A172 (cell line): Measurements from ENCODE around the gene GAA. TPM values are rescaled to one million over a fixed set of nuclear protein-coding genes. Genes with fewer than 3 reads are reported as not detected.

Experiments used
- DNase-seq: peaks from one replicate; pipeline ENCODE4 v3.0.0-alpha.2; 2015; ENCODE audit warnings: low spot score
- total RNA-seq: library from RNA; depleted of rRNA; stranded (reverse); fragments of >200 nt; shearing (Covaris generic); gene quantifications from 2 replicates; pipeline ENCODE4 v1.2.3, GENCODE V29; 2014

The GAA gene
- total RNA-seq, 1 experiment from 2014 or later, result 81.7 TPM

DNA sequence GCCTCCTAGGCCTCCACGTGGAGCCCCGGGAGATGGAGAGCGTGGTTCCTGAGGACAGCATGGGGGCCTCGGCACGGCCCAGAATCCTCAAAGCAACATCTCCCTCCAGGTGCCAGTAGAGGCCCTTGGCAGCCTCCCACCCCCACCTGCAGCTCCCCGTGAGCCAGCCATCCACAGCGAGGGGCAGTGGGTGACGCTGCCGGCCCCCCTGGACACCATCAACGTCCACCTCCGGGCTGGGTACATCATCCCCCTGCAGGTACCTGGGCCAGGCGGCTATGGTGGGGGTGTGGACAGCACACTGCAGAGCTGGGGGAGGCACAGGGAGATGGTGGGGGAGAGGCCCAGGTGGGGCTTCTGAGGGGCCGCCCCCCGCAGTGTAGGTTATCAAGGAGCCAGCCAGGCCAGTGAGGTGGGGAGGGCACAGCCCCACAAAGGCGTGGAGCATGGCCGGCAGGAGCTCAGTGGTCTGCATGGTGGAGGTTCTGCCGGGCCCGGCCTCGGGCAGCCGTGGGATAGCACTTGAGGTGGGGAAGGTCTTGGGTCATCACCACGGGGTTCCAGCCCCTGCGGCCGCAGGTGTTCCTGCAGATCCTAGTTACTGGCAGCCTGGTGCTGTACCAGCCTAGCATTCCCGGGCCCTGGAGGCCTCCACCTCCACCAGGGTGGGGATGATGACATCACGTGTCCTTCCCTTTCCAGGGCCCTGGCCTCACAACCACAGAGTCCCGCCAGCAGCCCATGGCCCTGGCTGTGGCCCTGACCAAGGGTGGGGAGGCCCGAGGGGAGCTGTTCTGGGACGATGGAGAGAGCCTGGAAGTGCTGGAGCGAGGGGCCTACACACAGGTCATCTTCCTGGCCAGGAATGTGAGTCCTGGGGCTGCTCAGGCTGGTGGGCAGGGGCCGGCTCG, 16.4 kb downstream of the GAA start:
- no peak for DNase-seq

DNA sequence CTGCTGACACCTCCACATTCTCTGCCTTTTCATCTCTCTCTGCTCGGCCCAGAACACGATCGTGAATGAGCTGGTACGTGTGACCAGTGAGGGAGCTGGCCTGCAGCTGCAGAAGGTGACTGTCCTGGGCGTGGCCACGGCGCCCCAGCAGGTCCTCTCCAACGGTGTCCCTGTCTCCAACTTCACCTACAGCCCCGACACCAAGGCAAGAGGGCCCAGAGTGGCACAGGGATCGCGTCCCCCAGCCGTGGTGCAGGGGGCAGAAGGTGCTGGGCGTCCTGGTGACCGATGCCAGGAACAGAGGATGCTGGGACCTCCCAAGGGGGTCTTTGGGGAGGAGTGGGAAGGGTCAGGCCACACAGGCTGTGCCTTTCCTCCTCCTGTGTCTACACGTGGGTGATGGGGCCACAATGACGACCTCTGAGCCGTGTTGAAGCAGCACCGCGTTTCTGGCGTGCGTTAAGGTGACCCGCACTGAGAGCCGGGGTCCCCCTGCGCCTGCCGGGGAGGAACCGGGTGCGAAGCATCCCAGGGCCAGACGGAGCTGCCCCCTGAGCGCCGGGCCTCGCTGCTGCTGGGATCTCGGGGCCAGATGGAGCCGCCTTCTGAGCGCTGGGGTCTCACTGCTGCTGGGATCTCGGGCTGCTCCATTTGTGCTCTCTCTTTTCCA, 17.4 kb downstream of the GAA start:
- DNase-seq, result no peak

DNA sequence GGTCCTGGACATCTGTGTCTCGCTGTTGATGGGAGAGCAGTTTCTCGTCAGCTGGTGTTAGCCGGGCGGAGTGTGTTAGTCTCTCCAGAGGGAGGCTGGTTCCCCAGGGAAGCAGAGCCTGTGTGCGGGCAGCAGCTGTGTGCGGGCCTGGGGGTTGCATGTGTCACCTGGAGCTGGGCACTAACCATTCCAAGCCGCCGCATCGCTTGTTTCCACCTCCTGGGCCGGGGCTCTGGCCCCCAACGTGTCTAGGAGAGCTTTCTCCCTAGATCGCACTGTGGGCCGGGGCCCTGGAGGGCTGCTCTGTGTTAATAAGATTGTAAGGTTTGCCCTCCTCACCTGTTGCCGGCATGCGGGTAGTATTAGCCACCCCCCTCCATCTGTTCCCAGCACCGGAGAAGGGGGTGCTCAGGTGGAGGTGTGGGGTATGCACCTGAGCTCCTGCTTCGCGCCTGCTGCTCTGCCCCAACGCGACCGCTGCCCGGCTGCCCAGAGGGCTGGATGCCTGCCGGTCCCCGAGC, 17.9 kb downstream of the GAA start:
- DNase-seq, result no peak

DNA sequence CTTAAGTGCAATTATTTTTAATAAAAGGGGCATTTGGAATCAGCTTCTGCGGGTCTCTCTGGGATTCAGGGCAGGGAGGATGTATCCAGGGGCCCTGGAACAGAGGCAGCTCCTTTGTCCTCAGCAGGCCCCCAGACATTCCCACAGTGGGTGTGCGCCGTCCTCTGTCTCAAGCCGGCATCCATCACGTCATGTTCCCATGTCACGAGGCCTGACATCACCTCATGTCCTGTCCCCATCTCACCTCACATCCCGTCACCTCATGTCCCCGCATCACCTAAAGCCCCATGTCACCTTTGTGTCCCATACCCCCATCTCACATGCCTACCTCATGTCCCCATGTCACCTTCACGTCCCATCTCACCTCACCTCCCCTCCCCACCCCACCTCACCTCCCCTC, 18.5 kb downstream of the GAA start:
- no peak for DNase-seq

DNA sequence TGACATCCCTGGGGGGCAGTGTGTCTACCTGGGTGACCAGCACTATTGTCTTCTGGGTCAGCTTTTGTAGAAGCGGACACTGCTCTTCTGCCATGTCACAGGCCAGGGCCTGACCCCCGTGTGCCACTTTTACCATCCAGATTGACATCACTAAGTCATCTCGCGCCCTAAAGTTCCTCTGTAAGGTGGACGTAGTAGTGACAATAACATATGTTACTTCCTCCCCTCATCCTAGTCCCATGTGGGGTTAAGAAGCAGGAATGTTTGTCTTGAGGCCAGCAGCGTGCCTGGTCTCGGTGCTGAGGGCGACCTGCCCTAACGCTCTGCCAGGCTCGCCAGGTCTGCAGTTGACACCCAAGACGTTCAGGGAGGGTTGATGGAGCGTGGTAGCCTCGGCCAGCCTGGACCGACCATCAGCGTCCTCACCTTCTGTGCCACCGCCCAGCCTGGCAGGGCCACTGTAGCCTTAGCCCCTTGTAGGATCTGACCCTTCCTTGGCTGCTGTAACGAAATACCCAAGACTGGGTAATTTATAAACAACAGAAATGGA, 20.7 kb downstream of the GAA start:
- no peak for DNase-seq

DNA sequence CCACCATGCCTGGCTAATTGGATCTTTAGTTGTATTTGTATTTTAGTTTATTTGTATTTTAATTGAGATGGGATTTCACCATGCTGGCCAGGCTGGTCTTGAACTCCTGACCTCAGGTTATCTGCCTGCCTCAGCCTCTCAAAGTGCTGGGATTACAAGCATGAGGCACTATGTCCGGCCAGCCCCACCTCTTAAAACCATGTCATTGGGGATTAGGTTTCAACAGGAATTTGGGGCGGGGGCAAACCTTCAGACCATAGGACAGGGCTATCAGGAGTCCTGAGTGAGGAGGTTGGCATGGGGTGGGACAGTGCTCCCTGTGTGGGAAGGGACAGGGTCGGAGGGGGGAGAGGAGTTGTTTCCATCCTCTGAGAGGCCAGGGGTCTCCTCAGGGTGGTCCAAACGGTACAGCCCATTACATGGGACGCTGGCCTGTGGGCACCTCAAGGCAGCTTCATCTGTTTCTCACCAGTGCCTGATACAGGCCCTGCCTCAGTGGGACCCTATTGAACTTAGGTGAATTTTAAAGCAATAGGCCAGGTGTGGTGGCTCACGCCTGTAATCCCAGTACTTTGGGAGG, 21.6 kb downstream of the GAA start:
- no peak for DNase-seq

DNA sequence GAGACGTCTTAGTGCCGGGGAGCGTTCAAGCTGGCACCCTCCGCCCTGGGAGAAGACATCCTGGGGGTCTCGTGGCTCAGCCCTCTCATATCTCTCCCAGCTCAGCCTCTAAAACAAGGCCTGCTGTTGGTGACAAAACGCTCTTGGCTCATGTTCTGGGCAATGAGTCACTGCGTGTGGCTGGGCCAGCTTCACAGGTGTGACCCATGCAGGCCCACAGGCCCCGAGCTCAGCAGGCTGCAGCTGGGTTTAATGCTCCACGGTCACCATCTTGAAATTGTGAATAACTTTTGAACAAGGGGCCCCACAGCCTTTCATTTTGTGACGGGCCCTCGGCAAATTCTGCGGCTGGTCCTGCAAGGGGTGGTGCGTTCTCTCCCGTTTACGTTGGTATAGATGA, 22.4 kb downstream of the GAA start:
- DNase-seq, result peak; percentile 67

DNA sequence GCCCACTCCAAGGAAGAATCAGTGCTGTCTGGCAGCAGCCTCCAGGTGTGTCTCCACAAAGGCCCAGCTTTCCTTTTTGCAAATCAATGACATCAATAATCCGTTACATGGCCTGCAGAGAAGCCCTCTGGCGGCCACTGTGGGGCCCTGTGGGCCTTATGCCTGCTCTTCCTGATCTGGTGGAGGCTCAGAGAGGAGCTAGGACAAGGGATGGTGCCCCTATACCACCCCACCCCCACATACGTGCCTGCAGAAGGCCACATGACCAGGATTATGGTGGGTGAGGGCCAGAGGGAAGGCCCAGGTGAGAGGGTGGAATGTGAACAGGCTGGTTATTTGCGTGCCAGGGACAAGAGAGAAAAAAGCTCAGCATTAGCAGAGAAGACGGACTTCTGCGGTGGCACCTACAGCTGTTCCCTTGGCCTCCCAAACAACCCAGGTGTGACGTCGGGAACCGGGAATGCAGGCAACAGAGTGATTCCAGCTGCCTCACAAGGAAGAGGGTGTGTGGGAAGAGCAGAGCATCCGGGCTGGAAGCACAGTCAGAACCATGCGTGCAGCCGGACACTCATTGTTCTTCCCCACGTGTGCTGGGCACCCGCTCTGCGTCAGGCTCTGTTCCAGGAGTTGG, 23.1 kb downstream of the GAA start:
- DNase-seq, result no peak

DNA sequence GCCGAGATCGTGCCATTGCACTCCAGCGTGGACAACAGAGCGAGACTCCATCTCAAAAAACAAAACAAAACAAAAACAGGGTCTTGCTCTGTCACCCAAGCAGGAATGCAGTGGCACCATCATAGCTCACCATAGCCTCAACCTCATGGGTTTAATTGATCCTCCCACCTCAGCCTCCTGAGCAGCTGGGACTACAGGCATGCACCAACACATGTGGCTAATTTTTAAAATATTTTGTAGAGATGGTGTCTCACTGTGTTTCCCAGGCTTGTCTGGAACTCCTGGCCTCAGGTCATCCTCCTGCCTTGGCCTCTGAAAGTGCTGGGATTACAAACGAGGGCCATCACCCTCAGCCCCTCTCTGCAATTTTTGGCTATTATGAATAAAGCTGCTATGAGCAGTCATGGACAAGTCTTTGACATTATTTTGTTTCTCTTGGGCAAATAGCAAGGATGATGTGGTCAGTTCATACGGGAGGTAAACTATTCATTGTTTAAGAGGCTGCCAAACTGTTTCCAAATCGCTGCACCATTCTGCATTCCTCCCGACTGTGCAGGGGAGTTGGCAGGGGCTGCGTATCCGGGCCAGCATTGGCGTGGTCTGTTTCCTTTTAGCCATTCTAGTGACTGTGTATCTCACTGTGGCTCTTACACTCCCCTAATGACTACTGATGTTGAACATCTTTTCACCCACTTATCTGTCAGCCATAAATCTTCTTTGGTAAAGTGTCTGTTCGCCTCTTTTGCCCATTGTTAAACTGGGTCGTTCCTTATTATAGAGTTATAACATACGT, 24.5 kb downstream of the GAA start:
- no peak for DNase-seq

DNA sequence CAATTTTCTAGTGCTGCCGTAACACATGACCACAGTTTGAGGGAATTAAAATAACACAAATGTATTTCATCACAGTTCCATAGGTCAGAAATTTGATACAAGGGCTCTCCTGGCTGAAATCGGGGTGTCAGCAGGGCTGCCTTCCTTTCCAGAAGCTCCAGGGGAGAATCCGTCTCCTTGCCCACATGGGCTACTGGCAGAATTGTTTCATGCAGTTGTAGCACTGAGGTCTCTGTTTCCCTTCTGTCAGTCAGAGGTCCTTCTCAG, 25.0 kb downstream of the GAA start:
- no peak for DNase-seq

DNA sequence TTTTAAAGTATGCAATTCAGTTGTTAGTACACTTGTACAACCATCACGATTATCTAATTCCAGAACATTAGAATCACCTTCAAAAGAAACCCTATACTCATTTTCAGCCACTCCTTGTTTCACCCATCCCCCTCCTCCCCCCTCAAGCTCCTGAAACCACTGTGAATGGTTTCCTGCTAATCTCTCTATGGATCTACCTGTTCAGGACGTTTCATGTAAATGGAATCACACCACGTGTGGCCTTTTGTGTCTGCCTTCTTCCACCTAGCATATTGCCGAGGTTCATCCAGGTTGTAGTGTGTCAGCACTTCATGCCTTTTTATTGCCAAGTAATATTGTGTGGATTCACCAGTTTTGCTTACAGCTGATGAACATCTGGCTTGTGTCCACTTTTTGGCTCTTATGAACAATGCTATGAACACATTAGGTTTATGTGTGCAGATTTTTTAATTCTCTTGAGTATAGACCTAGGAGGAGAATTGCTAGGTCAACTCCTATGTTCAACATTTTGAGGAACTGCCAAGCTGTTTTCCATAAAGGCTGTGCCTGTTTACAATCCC, 27.7 kb downstream of the GAA start:
- DNase-seq, result no peak

DNA sequence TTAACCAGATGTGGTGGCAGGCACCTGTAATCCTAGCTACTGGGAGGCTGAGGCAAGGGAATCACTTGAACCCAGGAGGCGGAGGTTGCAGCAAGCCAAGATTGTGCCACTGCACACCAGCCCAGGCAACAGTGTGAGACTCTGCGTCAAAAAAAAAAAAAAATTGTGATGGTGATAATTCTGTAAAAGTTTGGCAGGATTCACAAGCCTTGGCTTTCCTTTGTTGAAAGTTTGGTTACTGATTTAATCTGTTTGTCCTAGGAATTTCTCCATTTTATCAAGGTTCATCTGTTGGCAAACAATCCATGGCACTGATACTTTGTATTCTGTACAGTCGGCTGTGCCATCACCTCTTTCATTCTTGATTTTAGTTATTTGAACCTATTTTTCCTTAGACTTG, 29.6 kb downstream of the GAA start:
- no peak for DNase-seq

DNA sequence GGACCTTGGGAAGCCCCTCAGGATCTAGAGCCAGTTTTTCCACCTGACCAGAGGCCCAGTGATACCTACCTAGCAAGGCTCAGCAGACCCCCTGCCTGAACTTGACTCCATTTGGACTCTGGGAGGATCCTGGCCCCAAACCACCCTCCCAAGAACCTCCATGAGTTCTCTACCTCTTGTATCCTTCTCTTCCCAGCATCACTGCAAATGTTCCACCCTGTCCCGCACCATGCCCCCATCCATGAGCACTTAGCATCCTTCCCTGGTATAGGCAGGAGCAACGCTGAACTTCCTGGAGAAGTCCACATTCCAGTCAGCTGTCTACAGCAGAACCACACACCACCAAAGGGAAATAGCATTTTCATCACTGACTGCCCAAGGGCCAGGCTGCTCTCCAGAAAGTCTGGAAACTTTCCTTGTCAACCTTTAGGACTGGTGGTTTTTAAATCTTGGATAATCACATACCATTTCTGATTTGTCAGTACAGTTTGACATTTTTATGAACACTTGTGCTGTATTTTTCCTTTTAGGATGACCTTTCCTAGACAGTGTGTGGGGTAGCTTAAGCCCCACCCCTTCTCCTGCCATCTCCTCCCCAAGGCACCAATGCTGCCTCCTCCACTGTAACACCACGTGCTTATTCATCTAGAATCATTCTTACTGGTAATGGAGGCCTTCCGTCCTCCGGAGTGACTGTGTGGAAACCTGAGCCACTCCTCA, 31.7 kb downstream of the GAA start:
- no peak for DNase-seq

DNA sequence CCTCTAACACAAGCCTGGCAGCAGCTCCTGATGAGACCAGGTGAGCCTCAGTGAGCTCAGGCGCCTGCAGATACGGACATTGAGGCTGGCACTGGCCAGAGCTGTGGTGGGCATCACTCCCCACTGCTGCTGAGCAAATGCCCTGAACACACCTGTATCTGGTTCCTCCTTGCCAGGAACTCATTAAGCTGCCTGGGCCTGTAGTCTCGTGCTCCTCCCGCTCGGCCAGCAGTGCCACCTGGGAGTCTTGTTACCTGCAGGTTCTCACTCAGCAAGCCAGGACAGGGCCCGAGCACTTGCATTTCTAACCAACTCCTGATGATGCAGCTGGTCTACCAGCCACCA, 32.2 kb downstream of the GAA start:
- DNase-seq, result no peak

DNA sequence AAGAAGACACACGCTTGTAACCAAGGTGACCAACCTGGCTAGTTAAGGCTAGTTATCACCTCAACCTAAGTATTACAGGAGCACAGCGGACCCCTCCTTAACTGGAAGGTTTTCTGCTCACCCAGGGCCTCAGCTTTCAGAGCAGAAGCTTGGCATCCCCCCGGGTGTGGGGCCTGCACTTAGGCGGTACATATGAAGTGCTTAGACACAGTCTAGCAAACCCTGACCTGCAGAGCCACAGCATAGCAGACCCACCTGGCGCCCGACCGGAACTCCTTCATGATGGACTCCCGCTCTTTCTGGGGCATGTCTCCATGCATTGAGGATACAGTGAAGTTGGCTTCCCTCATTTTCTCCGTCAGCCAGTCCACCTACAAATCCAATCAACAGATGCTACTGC, 35.8 kb downstream of the GAA start:
- DNase-seq, result no peak

DNA sequence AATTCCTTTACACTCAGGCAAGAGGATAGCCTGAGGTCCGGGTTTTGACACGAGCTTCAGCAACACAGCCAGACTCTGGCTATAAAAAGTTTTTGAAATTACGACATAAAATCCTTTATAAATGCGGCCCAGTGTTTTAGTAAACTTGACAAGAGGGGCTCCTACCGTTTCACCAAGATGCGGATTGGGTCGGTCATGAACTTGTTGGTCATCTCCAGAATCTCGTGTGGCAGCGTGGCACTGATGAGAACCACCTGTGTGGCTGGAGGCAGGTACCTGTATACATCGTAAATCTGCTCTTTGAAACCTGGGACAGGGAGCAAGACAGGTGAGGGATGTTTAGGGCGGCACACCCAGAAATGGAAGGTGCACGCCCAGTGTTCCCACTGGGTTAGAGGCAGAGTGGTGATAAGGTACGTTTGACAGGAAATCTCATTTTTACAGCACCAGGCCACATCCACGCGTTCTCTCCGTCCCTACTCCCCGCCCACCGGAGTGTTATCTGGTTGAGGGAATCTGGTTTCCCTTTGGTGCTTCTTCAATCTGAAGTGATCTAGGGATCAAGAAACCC, 37.6 kb downstream of the GAA start:
- DNase-seq, result no peak

DNA sequence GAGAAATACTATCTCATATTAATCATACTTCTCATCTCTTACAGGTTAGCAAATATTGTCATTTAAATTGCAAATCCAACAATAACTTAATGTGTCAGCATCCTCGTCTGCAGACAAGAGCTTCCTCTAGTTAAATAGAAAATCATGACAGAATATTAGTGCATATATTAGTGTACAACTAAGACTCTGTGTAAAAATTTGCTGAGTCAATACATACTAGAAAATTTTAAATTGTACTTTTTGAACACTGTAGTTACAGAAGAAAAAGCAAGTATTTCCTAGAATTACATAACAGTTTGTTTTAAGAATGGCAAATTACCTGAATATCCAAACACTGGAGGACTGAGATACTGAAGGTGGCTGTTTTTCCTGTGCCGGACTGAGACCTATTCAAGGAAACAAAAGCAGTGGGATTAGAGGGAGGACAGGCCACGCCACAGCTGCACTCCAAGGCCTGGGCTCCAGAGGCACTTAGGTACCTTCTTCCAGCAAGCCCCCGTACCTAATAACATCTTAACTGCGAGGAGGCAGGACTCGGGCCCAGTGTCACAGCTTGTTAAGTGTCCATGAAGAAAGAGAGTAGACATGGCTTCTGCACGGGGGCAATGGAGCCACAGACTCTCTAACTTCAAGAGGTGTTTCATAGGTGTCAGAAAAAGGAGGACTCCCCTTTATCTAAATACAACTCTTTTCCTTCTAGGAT, 40.2 kb downstream of the GAA start:
- DNase-seq, result no peak

DNA sequence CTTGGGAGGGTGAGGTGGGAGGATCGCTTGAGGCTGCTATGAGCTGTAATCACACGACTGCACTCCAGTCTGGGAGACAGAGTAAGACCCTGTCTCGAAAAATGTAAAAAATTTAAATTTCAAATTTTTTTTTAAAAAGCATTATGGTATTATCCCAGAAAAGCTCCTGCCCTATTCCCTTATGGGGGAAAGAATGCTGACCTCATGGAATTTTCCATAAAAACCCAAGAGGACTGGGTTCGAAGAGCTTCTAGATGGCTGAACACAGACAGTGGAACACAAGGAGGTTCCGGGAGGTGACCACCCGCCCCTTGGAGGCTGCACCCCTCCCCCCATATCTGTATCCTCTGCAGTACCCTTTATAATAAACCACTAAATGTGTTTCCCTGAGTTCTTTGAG, 41.5 kb downstream of the GAA start:
- no peak for DNase-seq
